IMR-90 (cell line): ENCODE data around the gene ZMYM1. TPM values are rescaled to one million over a fixed set of nuclear protein-coding genes. Genes with fewer than 3 reads are reported as not detected.

ENCODE experiments used
- ATAC-seq: fragments of 200-7000 bp; cut with Tn5 transposase; 2 replicates; pipeline ENCODE4 v1.9.1; 2020; ENCODE audit warnings: low read depth, mild to moderate bottlenecking, moderate library complexity
- BruUV-seq: library from RNA; stranded (reverse); fragments of 400-500 nt; replicated peaks from 2 replicates; lab custom pipeline; 2021; lab: Mats Ljungman, UMichigan
- CTCF ChIA-PET: fragments of 300-600 bp; formaldehyde crosslinking; extraction: SDS; loops from one replicate; lab custom pipeline; 2021; ENCODE audit warnings: antibody characterized with exemption; lab: Yijun Ruan, JAX
- POLR2A ChIA-PET: fragments of 300-600 bp; sonication (Branson Sonifier 250); formaldehyde crosslinking; loops from one replicate; lab custom pipeline; 2022; ENCODE audit warnings: antibody characterized with exemption; ENCODE audit not compliant: unreplicated experiment; lab: Charles Lee
- DNase-seq: peaks from one replicate; pipeline ENCODE4 v3.0.0; 2013
- H2AFZ ChIP-seq: replicated peaks from 2 replicates; pipeline ENCODE3; 2013; ENCODE audit warnings: low read length, mild to moderate bottlenecking; ENCODE audit not compliant: poor library complexity
- H2AK5ac ChIP-seq: 2 replicates; pipeline ENCODE4 v1.6.1; 2013; ENCODE audit warnings: low read depth, low read length, inconsistent platforms
- H2AK9ac ChIP-seq: replicated peaks from 2 replicates; pipeline ENCODE3; 2013; ENCODE audit warnings: mild to moderate bottlenecking, low read depth, low read length, moderate library complexity; ENCODE audit not compliant: poor library complexity
- H2BK120ac ChIP-seq: 2 replicates; pipeline ENCODE4 v1.6.1; 2013; ENCODE audit warnings: low read depth, low read length, inconsistent platforms
- H2BK15ac ChIP-seq: 3 replicates; pipeline ENCODE4 v1.6.1; 2013; ENCODE audit warnings: low read depth, low read length, inconsistent platforms
- H2BK20ac ChIP-seq: 2 replicates; pipeline ENCODE4 v1.6.1; 2013; ENCODE audit warnings: low read depth, mild to moderate bottlenecking, inconsistent platforms, low read length, moderate library complexity
- H2BK5ac ChIP-seq: 2 replicates; pipeline ENCODE4 v1.6.1; 2013; ENCODE audit warnings: mild to moderate bottlenecking, low read depth, low read length, inconsistent platforms; ENCODE audit not compliant: poor library complexity, severe bottlenecking
- H3K14ac ChIP-seq: replicated peaks from 2 replicates; pipeline ENCODE4 v1.6.1; 2013; ENCODE audit warnings: low read depth, low read length, inconsistent platforms
- H3K18ac ChIP-seq: 2 replicates; pipeline ENCODE4 v1.6.1; 2013; ENCODE audit warnings: low read depth, low read length, control low read depth
- H3K23ac ChIP-seq: 2 replicates; pipeline ENCODE4 v1.6.1; 2013; ENCODE audit warnings: low read depth, low read length, inconsistent platforms
- H3K27ac ChIP-seq: 2 replicates; pipeline ENCODE4 v1.5.1; 2013; ENCODE audit warnings: mild to moderate bottlenecking, control low read depth, low read length; ENCODE audit not compliant: insufficient read depth
- H3K27me3 ChIP-seq: 2 replicates; pipeline ENCODE4 v1.6.1; 2013; ENCODE audit warnings: low read length; ENCODE audit not compliant: control insufficient read depth, insufficient read depth
- H3K36me3 ChIP-seq: 2 replicates; pipeline ENCODE4 v1.6.1; 2013; ENCODE audit warnings: low read length, mixed read lengths; ENCODE audit not compliant: control insufficient read depth, insufficient read depth
- H3K4ac ChIP-seq: 2 replicates; pipeline ENCODE4 v1.6.1; 2013; ENCODE audit warnings: low read depth, low read length, inconsistent platforms
- H3K4me1 ChIP-seq: 2 replicates; pipeline ENCODE4 v1.6.1; 2013; ENCODE audit warnings: low read length, mixed read lengths; ENCODE audit not compliant: control insufficient read depth, insufficient read depth
- H3K4me2 ChIP-seq: 2 replicates; pipeline ENCODE4 v1.6.1; 2013; ENCODE audit warnings: low read depth, mild to moderate bottlenecking, control low read depth, low read length, moderate library complexity
- H3K4me3 ChIP-seq: 2 replicates; pipeline ENCODE4 v1.5.1; 2013; ENCODE audit warnings: low read depth, mild to moderate bottlenecking, control low read depth, low read length, moderate library complexity; ENCODE audit not compliant: insufficient read depth
- H3K56ac ChIP-seq: 2 replicates; pipeline ENCODE4 v1.6.1; 2013; ENCODE audit warnings: low read length, inconsistent platforms; ENCODE audit not compliant: insufficient read depth; ENCODE audit errors: extremely low read depth
- H3K79me1 ChIP-seq, 2 experiments: 2 replicates each; pipeline ENCODE4 v1.6.1; 2013; ENCODE audit warnings: low read length in 2 of 2, inconsistent platforms in 1 of 2, low read depth in 1 of 2
- H3K9ac ChIP-seq: 2 replicates; pipeline ENCODE4 v1.6.1; 2013; ENCODE audit warnings: low read depth, low read length, control low read depth
- H3K9me1 ChIP-seq: 2 replicates; pipeline ENCODE4 v1.6.1; 2013; ENCODE audit warnings: low read length, inconsistent platforms; ENCODE audit not compliant: insufficient read depth
- H3K9me3 ChIP-seq: 2 replicates; pipeline ENCODE4 v1.6.1; 2013; ENCODE audit warnings: low read length; ENCODE audit not compliant: control insufficient read depth, insufficient read depth
- H4K20me1 ChIP-seq: 2 replicates; pipeline ENCODE4 v1.6.1; 2013; ENCODE audit warnings: low read length, inconsistent platforms; ENCODE audit not compliant: insufficient read depth
- H4K5ac ChIP-seq: 2 replicates; pipeline ENCODE4 v1.6.1; 2013; ENCODE audit warnings: mild to moderate bottlenecking, low read depth, low read length, control low read depth
- H4K8ac ChIP-seq, 2 experiments: 2 replicates each; pipeline ENCODE4 v1.6.1; 2013; ENCODE audit warnings: low read depth in 2 of 2, low read length in 2 of 2, control low read depth in 1 of 2, inconsistent platforms in 1 of 2
- H4K91ac ChIP-seq: 2 replicates; pipeline ENCODE4 v1.6.1; 2013; ENCODE audit warnings: low read depth, low read length, inconsistent platforms; ENCODE audit not compliant: insufficient read depth
- CEBPB ChIP-seq: IDR thresholded peaks from 2 replicates; pipeline ENCODE4 v1.6.1; 2012; ENCODE audit warnings: low read depth, low read length, improper control_type of control experiment
- CTCF ChIP-seq: conservative IDR thresholded peaks from 2 replicates; pipeline ENCODE4 v1.5.1; 2012; ENCODE audit warnings: mild to moderate bottlenecking, low read depth, low read length, improper control_type of control experiment
- FOS ChIP-seq: fragments of 150-350 bp; IDR thresholded peaks from 2 replicates; pipeline ENCODE4 v1.6.1; 2016; ENCODE audit warnings: low read depth, low read length
- MXI1 ChIP-seq: IDR thresholded peaks from 2 replicates; pipeline ENCODE4 v1.6.1; 2012; ENCODE audit warnings: low read depth, mild to moderate bottlenecking, low read length, moderate library complexity, borderline replicate concordance
- NFE2L2 ChIP-seq: fragments of 150-350 bp; IDR thresholded peaks from 2 replicates; pipeline ENCODE4 v1.6.1; 2016; ENCODE audit warnings: low read depth, mild to moderate bottlenecking, low read length
- RAD21 ChIP-seq: IDR thresholded peaks from 2 replicates; pipeline ENCODE4 v1.6.1; 2012; ENCODE audit warnings: low read length, improper control_type of control experiment
- RFX5 ChIP-seq: IDR thresholded peaks from 2 replicates; pipeline ENCODE4 v1.8.0; 2012; ENCODE audit warnings: low read depth, mild to moderate bottlenecking, low read length, moderate library complexity
- WGBS, 2 experiments: methylation state at CpG; one replicate each; pipeline versions ENCODE4 v1.1.5 to v1.1.7; 2013; ENCODE audit warnings: missing lambda C conversion rate in 2 of 2; ENCODE audit not compliant: insufficient read length in 1 of 2; ENCODE audit errors: extremely low coverage in 2 of 2; 5-methylcytosine and 5-hydroxymethylcytosine counted together
- dilution Hi-C: fragments of 300-500 bp; cut with HindIII; formaldehyde crosslinking; loops from one replicate; pipeline ENCODE4 v1.14.3; 2018; ENCODE audit warnings: low sequenced_read_pairs; ENCODE audit not compliant: unreplicated experiment
- in situ Hi-C: fragments of 300-500 bp; cut with MboI; formaldehyde crosslinking; loops from 3 replicates; pipeline ENCODE4 v1.14.3; 2019; ENCODE audit warnings: low sequenced_read_pairs, inconsistent platforms, mixed read lengths
- intact Hi-C: fragments of 100-400 bp; cut with micrococcal nuclease; formaldehyde crosslinking; loops from 2 replicates; pipeline ENCODE4 v1.10.0; 2022
- polyA plus RNA-seq, 3 experiments: library from polyadenylated mRNA; depleted of rRNA; stranded (reverse); fragments of >200 nt; gene quantifications; 2 replicates each; pipeline ENCODE4 v1.2.3, GENCODE V29; 2012; ENCODE audit warnings: low replicate concordance in 1 of 3
- total RNA-seq: library from RNA; depleted of rRNA; stranded (reverse); fragments of >200 nt; gene quantifications from 2 replicates; pipeline ENCODE4 v1.2.3, GENCODE V29; 2012

ZMYM1 gene
- total and polyA plus RNA-seq, 2 of the 4 experiments (the other 2 are of a cell fraction) = 7.2 to 33.9 TPM

DNA sequence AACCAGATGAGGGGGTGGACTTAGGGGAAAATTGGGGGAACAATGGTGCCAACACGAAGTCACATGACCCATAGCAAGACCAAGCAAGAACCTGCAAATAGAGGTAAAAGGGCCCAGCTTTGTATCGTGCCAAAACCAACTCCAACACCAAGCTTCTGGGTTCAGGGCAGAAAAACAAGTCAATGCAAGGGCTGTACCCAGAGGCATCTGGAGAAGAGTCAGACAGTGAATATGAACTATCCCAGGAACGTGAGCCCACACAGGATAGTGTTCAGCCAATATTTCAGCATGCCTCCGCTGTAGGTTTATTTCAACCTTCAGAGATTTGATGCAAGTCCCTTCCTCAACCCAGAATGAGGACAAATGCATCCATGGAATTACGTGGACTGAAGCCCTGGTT, 32.5 kb upstream of the ZMYM1 start:
- peak overlapping the region; percentile 70 for H2BK120ac ChIP-seq
- H3K56ac ChIP-seq = peak overlapping the region; percentile 24; the same call in 1 of the 2 replicates
- peak overlapping the region; percentile 69; the same call in 1 of the 2 replicates for H3K27ac ChIP-seq
- ATAC-seq (no peak), DNase-seq (no peak)
- peak overlapping the region; percentile 43 for H2BK5ac ChIP-seq
- peak overlapping the region; percentile 34 to 60; a peak in 3 of 4 replicates for H4K8ac ChIP-seq
- peak overlapping the region; percentile 57 for H3K23ac ChIP-seq
- CTCF ChIA-PET = no interaction called here
- H2AFZ ChIP-seq = peak overlapping the region; percentile 86
- no peak overlapping the region for H3K4me3 ChIP-seq
- 83% methylated on average over 2 of the region's 5 CpGs; no CpG with 5 or more reads in 1 of the 2 experiments for WGBS, 2 experiments
- TF ChIP-seq CEBPB (no peak), RAD21 (no peak), RFX5 (no peak), MXI1 (no peak), NFE2L2 (no peak), FOS (no peak), CTCF (no peak)
- peak overlapping the region; percentile 29; the same call in 1 of the 2 replicates for H3K18ac ChIP-seq
- POLR2A ChIA-PET = no interaction called here
- 0 out of 4 replicates have a peak, but pooled peaks cover 0 to 6% of the 10 kb centered on the region in 2 experiments for H3K79me1 ChIP-seq
- H3K4me2 ChIP-seq = no peak overlapping the region
- peak overlapping the region; percentile 57 for H3K14ac ChIP-seq
- H3K4ac ChIP-seq = peak overlapping the region; percentile 64
- in situ Hi-C loops (no loop called here), dilution Hi-C loops (no loop called here), intact Hi-C loops (loop anchor here (1.0 kb wide), 1 partner anchor 7 kb away; no protein-coding TSS in a partner anchor)
- H3K9me1 ChIP-seq = peaks cover 10% of the 10 kb centered on the region; the same call in 1 of the 2 replicates
- no peaks in the 10 kb centered on the region for H3K9me3 ChIP-seq
- H2AK5ac ChIP-seq = peak overlapping the region; percentile 48; the same call in 1 of the 2 replicates
- H3K9ac ChIP-seq = no peak overlapping the region
- H2BK15ac ChIP-seq = peak overlapping the region; percentile 53; the same call in 1 of the 3 replicates
- peak overlapping the region; percentile 23 for H2BK20ac ChIP-seq
- no peaks in the 10 kb centered on the region for H3K27me3 ChIP-seq
- no TSS peak for BruUV-seq
- no peaks in the 10 kb centered on the region for H4K20me1 ChIP-seq
- peak overlapping the region; percentile 47 for H4K91ac ChIP-seq
- H3K36me3 ChIP-seq = no peaks in the 10 kb centered on the region
- H2AK9ac ChIP-seq = peak overlapping the region; percentile 18
- peak overlapping the region; percentile 12; the same call in 1 of the 2 replicates for H4K5ac ChIP-seq
- H3K4me1 ChIP-seq = peaks cover 7% of the 10 kb centered on the region
